NCI-H2029 treated with DMSO at 0.1 percent for 48 hours (cell line): ENCODE data around the gene CLCN3.
"Not testable (repeated sequence)": the region's sequence is repeated elsewhere in the genome, so short reads cannot be mapped to it uniquely, and the experiment has no call there.

Experiments
- DNase-seq: peaks from one replicate; lab custom pipeline; 2025; lab: John Stamatoyannopoulos, UW

CLCN3 gene

GRCh38 chr4:169619958-169620879 is at the start of gene CLCN3:
CLCN3 (plus strand) TSS chr4:169620578; CDS start chr4:169635929, 15,351 bp downstream.
- DNase-seq: peak; percentile 73

GRCh38 chr4:169571012-169571411 is 49.4 kb upstream of the CLCN3 start:
- not testable (repeated sequence) for DNase-seq

GRCh38 chr4:169571435-169571834 is 48.9 kb upstream of the CLCN3 start:
- no peak for DNase-seq

GRCh38 chr4:169573889-169574288 is 46.5 kb upstream of the CLCN3 start:
- no peak for DNase-seq

- no peak for DNase-seq
These were observed 38.2 kb upstream of the CLCN3 start for GRCh38 chr4:169582203-169582602.

- DNase-seq: no peak
These were observed 37.7 kb upstream of the CLCN3 start for GRCh38 chr4:169582706-169583105.

- DNase-seq: no peak
These were observed 36.8 kb upstream of the CLCN3 start for GRCh38 chr4:169583563-169583962.

- no peak for DNase-seq
These were observed 27.3 kb upstream of the CLCN3 start for GRCh38 chr4:169593050-169593560.

- no peak for DNase-seq
These were observed 25.7 kb upstream of the CLCN3 start for GRCh38 chr4:169594560-169595195.

GRCh38 chr4:169601016-169601771 is 19.2 kb upstream of the CLCN3 start:
- DNase-seq: no peak

- DNase-seq: no peak
These were observed 17.1 kb upstream of the CLCN3 start for GRCh38 chr4:169603312-169603711.

GRCh38 chr4:169604131-169604900 is 16.1 kb upstream of the CLCN3 start:
- DNase-seq: no peak

GRCh38 chr4:169604903-169605331 is 15.5 kb upstream of the CLCN3 start:
- no peak for DNase-seq

GRCh38 chr4:169611157-169611556 is 9.2 kb upstream of the CLCN3 start:
- no peak for DNase-seq

GRCh38 chr4:169611991-169612870 is 8.1 kb upstream of the CLCN3 start, which contains the start of gene NEK1:
NEK1 (minus strand) TSS chr4:169612583; CDS start chr4:169602630, 9,953 bp downstream.
- DNase-seq: peak; percentile 61

GRCh38 chr4:169612871-169613859 is 7.2 kb upstream of the CLCN3 start:
- peak; percentile 14 for DNase-seq

GRCh38 chr4:169615467-169616106 is 4.8 kb upstream of the CLCN3 start:
- no peak for DNase-seq

- DNase-seq: no peak
These were observed 3.5 kb upstream of the CLCN3 start for GRCh38 chr4:169616846-169617245.

GRCh38 chr4:169617306-169617705 is 3.1 kb upstream of the CLCN3 start:
- no peak for DNase-seq
